ENCODE data around the gene TELO2. TPM values are rescaled to one million over a fixed set of nuclear protein-coding genes. Genes with fewer than 3 reads are reported as not detected.

Gene TELO2
- total RNA-seq, 4 donors from 2014 or later: 37.1 to 84.6 (median 45.3) TPM

DNA sequence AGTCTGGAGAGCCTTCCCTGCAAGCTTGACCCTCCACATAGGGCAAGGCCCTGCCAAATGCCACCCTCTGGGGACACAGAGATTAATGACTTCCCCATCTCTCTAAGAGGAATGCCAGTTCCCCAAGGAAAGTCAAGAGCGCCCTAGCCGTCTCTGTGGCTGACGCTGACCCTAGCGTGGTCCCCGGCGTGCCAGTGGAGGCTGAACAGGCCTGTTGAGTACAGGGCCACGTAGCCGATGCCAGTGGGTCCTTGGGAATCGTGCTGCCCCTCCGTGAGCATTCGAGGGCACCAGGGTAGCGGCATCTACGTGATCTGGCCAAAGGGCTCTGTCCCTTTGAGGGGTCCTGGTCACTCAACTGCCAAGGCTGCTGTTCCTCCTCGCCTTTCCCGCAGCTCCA, 57.5 kb downstream of the TELO2 start:
- TF ChIP-seq POLR2A (IDR thresholded peaks at IDR 0.05) (no peak), EP300 (IDR thresholded peaks at IDR 0.05) (no peak)
- TF ChIP-seq, protein P1, sequence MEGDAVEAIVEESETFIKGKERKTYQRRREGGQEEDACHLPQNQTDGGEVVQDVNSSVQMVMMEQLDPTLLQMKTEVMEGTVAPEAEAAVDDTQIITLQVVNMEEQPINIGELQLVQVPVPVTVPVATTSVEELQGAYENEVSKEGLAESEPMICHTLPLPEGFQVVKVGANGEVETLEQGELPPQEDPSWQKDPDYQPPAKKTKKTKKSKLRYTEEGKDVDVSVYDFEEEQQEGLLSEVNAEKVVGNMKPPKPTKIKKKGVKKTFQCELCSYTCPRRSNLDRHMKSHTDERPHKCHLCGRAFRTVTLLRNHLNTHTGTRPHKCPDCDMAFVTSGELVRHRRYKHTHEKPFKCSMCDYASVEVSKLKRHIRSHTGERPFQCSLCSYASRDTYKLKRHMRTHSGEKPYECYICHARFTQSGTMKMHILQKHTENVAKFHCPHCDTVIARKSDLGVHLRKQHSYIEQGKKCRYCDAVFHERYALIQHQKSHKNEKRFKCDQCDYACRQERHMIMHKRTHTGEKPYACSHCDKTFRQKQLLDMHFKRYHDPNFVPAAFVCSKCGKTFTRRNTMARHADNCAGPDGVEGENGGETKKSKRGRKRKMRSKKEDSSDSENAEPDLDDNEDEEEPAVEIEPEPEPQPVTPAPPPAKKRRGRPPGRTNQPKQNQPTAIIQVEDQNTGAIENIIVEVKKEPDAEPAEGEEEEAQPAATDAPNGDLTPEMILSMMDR (IDR thresholded peaks at IDR 0.05): no peak
- Histone ChIP-seq H3K27me3 (no peaks in the 10 kb centered on the region), H3K36me3 (peaks cover 0 to 47% (median 0%) of the 10 kb centered on the region in 3 donors), H3K9me3 (no peaks in the 10 kb centered on the region), H3K27ac (peak overlapping the region in 1 of 4 donors; percentile 17), H3K4me3 (no peak overlapping the region), H3K4me1 (peaks cover 0 to 55% (median 10%) of the 10 kb centered on the region in 4 donors)
- DNase-seq (ENCODE audit: low spot score in 2 of 2): no peak
- 93 to 94% methylated on average over 15 of the region's 15 CpGs for WGBS, 2 donors

DNA sequence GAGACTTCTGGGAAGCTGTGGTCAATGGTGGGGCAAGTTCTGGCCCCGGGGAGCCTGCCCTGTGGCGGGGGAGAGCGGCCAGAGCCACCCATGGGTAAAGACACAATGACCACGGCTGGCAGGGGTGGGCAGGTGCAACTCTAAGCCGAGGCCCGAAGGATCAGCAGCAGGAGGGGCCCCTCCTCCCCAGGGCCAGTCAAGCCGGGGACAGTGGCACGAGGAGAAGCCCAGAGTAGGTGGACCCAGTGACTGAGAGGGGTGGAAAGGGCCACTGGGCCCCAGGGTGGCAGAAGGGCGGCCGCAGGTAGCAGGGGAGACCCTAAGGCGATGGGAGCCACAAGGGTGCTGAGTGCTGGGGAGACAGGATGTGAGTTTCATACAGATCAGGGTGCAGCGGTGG, 58.0 kb downstream of the TELO2 start:
- 91 to 92% methylated on average over 12 of the region's 12 CpGs for WGBS, 2 donors
- no peak for DNase-seq (ENCODE audit: low spot score in 2 of 2)

DNA sequence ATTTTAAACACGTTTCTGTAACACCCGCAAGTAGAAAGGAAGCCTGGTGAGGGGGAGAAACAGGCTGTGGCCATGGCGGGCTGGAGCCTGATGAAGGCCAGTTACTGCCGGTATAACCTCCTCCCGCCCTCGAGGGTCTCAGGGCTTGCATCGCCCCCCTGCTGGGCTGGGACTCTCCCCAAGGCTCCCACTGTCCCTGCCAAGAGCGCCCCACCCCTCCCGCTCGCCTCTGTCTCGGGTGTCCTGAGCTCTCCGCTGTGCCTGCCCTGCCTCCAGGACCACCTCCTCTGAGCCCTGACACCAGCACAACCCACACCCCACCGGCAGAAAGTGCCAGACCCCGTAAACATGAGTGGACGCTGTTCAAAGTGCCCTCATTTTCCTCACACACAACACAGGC, 59.0 kb downstream of the TELO2 start:
- TF ChIP-seq, protein P1 (IDR thresholded peaks at IDR 0.05): no peak
- WGBS, 2 donors: 75 to 77% methylated on average over 15 of the region's 15 CpGs
- no peak overlapping the region for H3K4me3 ChIP-seq
- no peaks in the 10 kb centered on the region for H3K27me3 ChIP-seq
- peaks cover 0 to 62% (median 0%) of the 10 kb centered on the region in 3 donors for H3K36me3 ChIP-seq
- H3K9me3 ChIP-seq: no peaks in the 10 kb centered on the region
- peaks cover 0 to 43% (median 7%) of the 10 kb centered on the region in 4 donors for H3K4me1 ChIP-seq
- DNase-seq (ENCODE audit: low spot score in 2 of 2): no peak
- H3K27ac ChIP-seq: no peak overlapping the region

More for the DNA sequence above, 58.0 kb downstream of the TELO2 start:
- Histone ChIP-seq H3K36me3 (peaks cover 0 to 52% (median 0%) of the 10 kb centered on the region in 3 donors), H3K27me3 (no peaks in the 10 kb centered on the region), H3K4me1 (peaks cover 0 to 51% (median 7%) of the 10 kb centered on the region in 4 donors), H3K27ac (no peak overlapping the region), H3K4me3 (no peak overlapping the region), H3K9me3 (no peaks in the 10 kb centered on the region)
- TF ChIP-seq POLR2A (IDR thresholded peaks at IDR 0.05) (no peak), EP300 (IDR thresholded peaks at IDR 0.05) (no peak)
- TF ChIP-seq, protein P1 (IDR thresholded peaks at IDR 0.05): no peak

DNA sequence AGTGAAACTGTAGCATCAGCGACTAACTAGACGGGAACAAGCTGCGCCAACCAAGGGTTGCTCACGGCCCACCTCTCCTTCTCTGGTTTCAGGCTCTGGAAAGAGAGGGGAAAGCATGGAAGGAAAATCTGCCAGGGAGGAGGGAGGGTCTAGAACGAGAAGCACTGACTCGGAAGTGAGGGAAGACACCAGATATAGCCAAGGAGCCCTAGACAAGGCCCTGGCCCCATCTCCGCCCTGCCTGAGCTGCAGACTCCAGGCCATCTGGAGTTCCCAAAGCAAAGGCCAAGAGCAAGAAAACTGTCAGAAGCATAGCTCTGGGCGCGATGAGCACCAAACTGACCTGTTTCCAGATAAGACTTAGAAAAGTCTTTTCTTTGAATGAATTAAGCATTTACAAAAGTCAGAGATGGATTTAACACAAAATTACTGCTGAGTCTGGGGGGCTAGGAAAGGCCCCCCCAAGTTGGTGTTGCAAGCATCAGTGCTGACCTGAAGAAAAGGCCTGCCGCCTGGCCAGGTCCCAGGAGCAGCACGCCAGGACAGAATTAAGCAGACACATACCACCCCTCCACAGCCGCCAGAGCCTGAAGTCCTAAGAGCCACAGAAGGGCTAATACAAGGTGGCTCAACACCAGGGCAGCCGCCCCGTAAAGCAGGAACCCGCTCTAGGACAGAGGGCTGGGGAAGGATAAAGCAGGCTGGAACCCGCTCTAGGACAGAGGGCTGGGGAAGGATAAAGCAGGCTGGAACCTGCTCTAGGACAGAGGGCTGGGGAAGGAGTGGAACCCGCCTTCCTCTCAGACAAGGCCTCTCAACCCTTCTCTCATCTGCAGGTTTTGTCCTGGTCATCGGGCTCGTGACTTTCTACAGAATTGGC, 61.0 kb downstream of the TELO2 start:
- WGBS, 2 donors: 88% methylated on average over 18 to 19 of the region's 19 CpGs
- DNase-seq (ENCODE audit: low spot score in 2 of 2): no peak
- peaks cover 0 to 82% (median 4%) of the 10 kb centered on the region in 3 donors for H3K36me3 ChIP-seq
- no peak overlapping the region for H3K27ac ChIP-seq
- H3K4me1 ChIP-seq: peaks cover 0 to 23% (median 2%) of the 10 kb centered on the region in 4 donors
- no peaks in the 10 kb centered on the region for H3K9me3 ChIP-seq
- H3K27me3 ChIP-seq: no peaks in the 10 kb centered on the region
- H3K4me3 ChIP-seq: no peak overlapping the region
- TF ChIP-seq, protein P1 (IDR thresholded peaks at IDR 0.05): no peak
- TF ChIP-seq POLR2A (IDR thresholded peaks at IDR 0.05) (no peak), EP300 (IDR thresholded peaks at IDR 0.05) (no peak)

DNA sequence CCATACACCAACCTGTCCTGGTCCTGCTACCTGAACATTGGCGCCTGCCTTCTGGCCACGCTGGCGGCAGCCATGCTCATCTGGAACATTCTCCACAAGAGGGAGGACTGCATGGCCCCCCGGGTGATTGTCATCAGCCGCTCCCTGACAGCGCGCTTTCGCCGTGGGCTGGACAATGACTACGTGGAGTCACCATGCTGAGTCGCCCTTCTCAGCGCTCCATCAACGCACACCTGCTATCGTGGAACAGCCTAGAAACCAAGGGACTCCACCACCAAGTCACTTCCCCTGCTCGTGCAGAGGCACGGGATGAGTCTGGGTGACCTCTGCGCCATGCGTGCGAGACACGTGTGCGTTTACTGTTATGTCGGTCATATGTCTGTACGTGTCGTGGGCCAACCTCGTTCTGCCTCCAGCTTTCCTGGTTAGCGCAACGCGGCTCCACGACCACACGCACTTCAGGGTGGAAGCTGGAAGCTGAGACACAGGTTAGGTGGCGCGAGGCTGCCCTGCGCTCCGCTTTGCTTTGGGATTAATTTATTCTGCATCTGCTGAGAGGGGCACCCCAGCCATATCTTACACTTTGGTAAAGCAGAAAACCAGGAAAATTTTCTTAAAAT, 61.8 kb downstream of the TELO2 start:
- H3K27ac ChIP-seq: no peak overlapping the region
- TF ChIP-seq POLR2A (IDR thresholded peaks at IDR 0.05) (no peak), EP300 (IDR thresholded peaks at IDR 0.05) (no peak)
- TF ChIP-seq, protein P1 (IDR thresholded peaks at IDR 0.05): no peak
- WGBS, 2 donors: 93 to 95% methylated on average over 34 of the region's 34 CpGs
- DNase-seq (ENCODE audit: low spot score in 2 of 2): no peak
- no peaks in the 10 kb centered on the region for H3K9me3 ChIP-seq
- H3K27me3 ChIP-seq: no peaks in the 10 kb centered on the region
- H3K4me3 ChIP-seq: no peak overlapping the region
- peaks cover 0 to 15% (median 2%) of the 10 kb centered on the region in 4 donors for H3K4me1 ChIP-seq
- peaks cover 0 to 90% (median 4%) of the 10 kb centered on the region in 3 donors for H3K36me3 ChIP-seq
